Upper lobe of left lung (tissue), 6 donors: ENCODE data around the gene MCOLN2. TPM values are rescaled to one million over a fixed set of nuclear protein-coding genes. Genes with fewer than 3 reads are reported as not detected.
A peak's percentile ranks its signal among the peaks of the same experiment; 100 is the strongest.

ENCODE experiments used
- ATAC-seq, 2 donors: fragments of 200-7000 bp; cut with Tn5 transposase; one replicate each; pipeline ENCODE4 v1.9.1; 2022; ENCODE audit warnings: mild to moderate bottlenecking in 2 of 2, moderate library complexity in 2 of 2; ENCODE audit not compliant: low FRiP score in 2 of 2
- DNase-seq, 2 donors: peaks; one replicate each; pipeline ENCODE4 v3.0.0-alpha.2; 2019 to 2020
- H3K27ac ChIP-seq, 4 donors: fragments of 200-600 bp; sonication (generic); one replicate each; pipeline ENCODE4 v1.5.1; 2016 to 2019
- H3K27me3 ChIP-seq, 4 donors: fragments of 200-600 bp; sonication (generic); one replicate each; pipeline ENCODE4 v1.5.1; 2017 to 2019
- H3K36me3 ChIP-seq, 4 donors: fragments of 200-600 bp; sonication (generic); one replicate each; pipeline ENCODE4 v1.5.1; 2016 to 2019
- H3K4me1 ChIP-seq, 4 donors: fragments of 200-600 bp; sonication (generic); one replicate each; pipeline ENCODE4 v1.5.1; 2018 to 2019
- H3K4me3 ChIP-seq, 4 donors: fragments of 200-600 bp; sonication (generic); one replicate each; pipeline ENCODE4 v1.5.1; 2017 to 2019; ENCODE audit warnings: mild to moderate bottlenecking in 2 of 4, moderate library complexity in 1 of 4
- H3K9me3 ChIP-seq, 4 donors: fragments of 200-600 bp; sonication (generic); one replicate each; pipeline ENCODE4 v1.5.1; 2018 to 2019
- CTCF ChIP-seq, 6 experiments: fragments of 450-650 bp in 4 of 6; fragments of 200-600 bp in 2 of 6; sonication (generic) in 2 of 6; IDR thresholded peaks; one replicate each; pipeline ENCODE4 v1.5.1; 2016 to 2019; ENCODE audit warnings: antibody characterized with exemption in 6 of 6
- EP300 ChIP-seq, 4 donors: sonication (generic); formaldehyde crosslinking; IDR thresholded peaks; one replicate each; pipeline ENCODE4 v1.5.1; 2017; ENCODE audit warnings: antibody characterized with exemption in 4 of 4, control low read depth in 2 of 4
- POLR2A ChIP-seq, 4 donors: fragments of 450-650 bp; IDR thresholded peaks; one replicate each; pipeline ENCODE4 v1.5.1; 2016 to 2017; ENCODE audit warnings: antibody characterized with exemption in 4 of 4, mild to moderate bottlenecking in 2 of 4
- POLR2AphosphoS5 ChIP-seq, 2 donors: sonication (generic); formaldehyde crosslinking; IDR thresholded peaks; one replicate each; pipeline ENCODE4 v1.5.1; 2017; ENCODE audit warnings: antibody characterized with exemption in 2 of 2
- WGBS, 2 donors: methylation state at CpG; one replicate each; pipeline ENCODE4 v1.1.5; 2017 to 2018; 5-methylcytosine and 5-hydroxymethylcytosine counted together
- total RNA-seq, 6 donors: library from RNA; depleted of rRNA in 4 of 6; stranded (reverse); fragments of >200 nt in 4 of 6; gene quantifications; one replicate each; pipeline versions ENCODE4 v1.1.0 to v1.2.1, GENCODE V29; 2016 to 2021
- donor health status: DM: no; HTN: no; CAD: no; lungs with moderate emphysema.
- donor health status: DM: no; HTN: yes; CAD: no; lungs with severe emphysema.

The MCOLN2 gene
- total RNA-seq, 6 donors from 2014 or later, result 5.8 to 41.9 (median 7.4) TPM

DNA sequence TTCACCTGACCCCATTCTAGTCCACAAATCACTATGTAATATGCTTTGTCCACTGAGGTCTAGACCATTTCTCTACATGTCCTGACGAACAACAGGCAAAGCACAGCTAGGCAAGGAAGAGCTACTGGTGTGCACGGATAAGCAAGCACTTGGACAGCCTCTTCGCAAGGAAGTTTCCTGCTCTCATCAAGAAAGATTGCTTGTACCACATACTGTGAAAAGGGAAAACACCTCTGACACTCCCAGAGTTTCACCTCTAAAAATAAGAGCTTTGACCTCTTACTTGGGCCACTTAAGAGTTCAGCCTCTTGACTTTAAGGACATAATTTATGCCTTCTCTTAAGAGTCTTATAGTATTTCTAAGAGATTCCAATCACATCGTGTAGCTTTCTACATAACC is 67.9 kb downstream of the MCOLN2 start:
- Histone ChIP-seq H3K4me3 (no peak overlapping the region), H3K27ac (no peak overlapping the region), H3K27me3 (no peaks in the 10 kb centered on the region), H3K4me1 (no peaks in the 10 kb centered on the region), H3K36me3 (no peaks in the 10 kb centered on the region), H3K9me3 (no peaks in the 10 kb centered on the region)
- TF ChIP-seq EP300 (IDR thresholded peaks at IDR 0.05), result no peak
- 56 to 60% methylated on average over 4 of the region's 4 CpGs for WGBS, 2 donors
- ATAC-seq, result no peak
- DNase-seq, result peak in 1 of 2 donors; percentile 28

GRCh38 chr1:84923317-84923716 is 73.6 kb downstream of the MCOLN2 start:
- Histone ChIP-seq H3K36me3 (no peaks in the 10 kb centered on the region), H3K4me3 (no peak overlapping the region), H3K4me1 (no peaks in the 10 kb centered on the region), H3K27me3 (no peaks in the 10 kb centered on the region), H3K27ac (no peak overlapping the region), H3K9me3 (no peaks in the 10 kb centered on the region)
- ATAC-seq (no peak), DNase-seq (no peak)
- TF ChIP-seq EP300 (IDR thresholded peaks at IDR 0.05), result no peak
- no peak for TF ChIP-seq CTCF (IDR thresholded peaks at IDR 0.05)
- no peak for TF ChIP-seq POLR2A (IDR thresholded peaks at IDR 0.05)
- no peak for TF ChIP-seq POLR2AphosphoS5 (IDR thresholded peaks at IDR 0.05)
- 87% methylated on average over 3 of the region's 3 CpGs for WGBS, 2 donors

DNA sequence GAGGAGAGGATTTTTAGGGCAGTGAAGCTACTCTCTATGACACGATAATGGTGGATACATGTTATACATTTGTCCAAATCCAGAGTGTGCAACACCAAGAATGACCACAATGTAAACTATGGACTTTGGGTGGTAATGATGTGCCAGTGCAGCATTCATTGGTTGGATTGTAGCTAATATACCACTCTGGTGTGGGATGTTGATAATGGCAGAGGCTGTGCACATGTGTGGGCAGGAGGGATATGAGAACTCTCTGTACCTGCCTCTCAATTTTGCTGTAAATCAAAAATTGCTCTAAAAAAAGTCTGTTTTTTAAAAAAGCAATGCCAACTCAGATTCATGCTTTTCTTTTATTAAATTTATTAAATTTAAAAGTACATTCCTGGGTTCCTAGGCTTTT is 76.8 kb downstream of the MCOLN2 start:
- ATAC-seq, result no peak
- Histone ChIP-seq H3K27me3 (no peaks in the 10 kb centered on the region), H3K4me1 (no peaks in the 10 kb centered on the region), H3K27ac (no peak overlapping the region), H3K4me3 (no peak overlapping the region), H3K36me3 (no peaks in the 10 kb centered on the region), H3K9me3 (no peaks in the 10 kb centered on the region)
- no peak for DNase-seq
- 79 to 100% methylated on average over 1 of the region's 1 CpG for WGBS, 2 donors
- no peak for TF ChIP-seq POLR2AphosphoS5 (IDR thresholded peaks at IDR 0.05)
- TF ChIP-seq CTCF (IDR thresholded peaks at IDR 0.05), result no peak
- TF ChIP-seq EP300 (IDR thresholded peaks at IDR 0.05), result no peak
- TF ChIP-seq POLR2A (IDR thresholded peaks at IDR 0.05), result no peak

DNA sequence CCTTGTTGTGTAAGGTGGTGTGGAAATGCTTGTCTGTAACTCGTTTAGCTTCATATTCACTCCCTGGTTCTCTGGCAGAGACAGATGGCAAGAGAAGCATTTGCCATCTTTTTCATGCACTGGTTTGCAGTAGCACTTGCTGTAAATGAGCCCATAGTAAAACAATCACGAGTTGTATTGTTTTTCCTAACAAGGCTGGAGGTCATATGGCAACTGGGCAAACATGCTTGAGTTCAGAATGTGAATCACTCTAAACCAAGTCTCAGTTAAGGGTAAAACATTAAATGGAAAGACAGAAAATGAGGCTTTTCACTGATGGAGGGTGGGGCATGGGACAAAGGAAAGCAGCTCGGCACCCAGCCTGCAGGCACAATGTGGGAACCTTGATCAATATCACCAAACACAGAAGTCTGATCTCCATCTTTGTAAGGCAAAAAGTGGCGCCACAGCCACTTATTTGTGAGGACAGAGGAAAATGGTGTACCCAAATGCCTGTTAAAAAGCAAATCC is 77.4 kb downstream of the MCOLN2 start:
- no peaks in the 10 kb centered on the region for H3K36me3 ChIP-seq
- H3K4me3 ChIP-seq, result no peak overlapping the region
- H3K27ac ChIP-seq, result no peak overlapping the region
- 69 to 86% methylated on average over 4 of the region's 4 CpGs for WGBS, 2 donors
- ATAC-seq (no peak), DNase-seq (no peak)
- no peaks in the 10 kb centered on the region for H3K4me1 ChIP-seq
- H3K27me3 ChIP-seq, result no peaks in the 10 kb centered on the region
- TF ChIP-seq CTCF (IDR thresholded peaks at IDR 0.05) (no peak), POLR2AphosphoS5 (IDR thresholded peaks at IDR 0.05) (no peak), POLR2A (IDR thresholded peaks at IDR 0.05) (no peak), EP300 (IDR thresholded peaks at IDR 0.05) (no peak)
- H3K9me3 ChIP-seq, result no peaks in the 10 kb centered on the region

GRCh38 chr1:84918726-84919336 is 78.1 kb downstream of the MCOLN2 start:
- WGBS, 2 donors, result 86% methylated on average over 5 of the region's 5 CpGs
- no peak for DNase-seq
- Histone ChIP-seq H3K4me3 (no peak overlapping the region), H3K9me3 (no peaks in the 10 kb centered on the region), H3K27me3 (no peaks in the 10 kb centered on the region), H3K36me3 (no peaks in the 10 kb centered on the region), H3K4me1 (peaks cover 0 to 2% (median under 1%) of the 10 kb centered on the region in 4 donors), H3K27ac (no peak overlapping the region)
- TF ChIP-seq POLR2A (IDR thresholded peaks at IDR 0.05), result no peak
- TF ChIP-seq EP300 (IDR thresholded peaks at IDR 0.05), result no peak
- no peak for TF ChIP-seq POLR2AphosphoS5 (IDR thresholded peaks at IDR 0.05)
- no peak for TF ChIP-seq CTCF (IDR thresholded peaks at IDR 0.05)
- ATAC-seq, result no peak
